ENCODE results near the gene FARSB.
"Not testable (repeated sequence)": the region's sequence is repeated elsewhere in the genome, so short reads cannot be mapped to it uniquely, and the experiment has no call there.

The FARSB gene

DNA sequence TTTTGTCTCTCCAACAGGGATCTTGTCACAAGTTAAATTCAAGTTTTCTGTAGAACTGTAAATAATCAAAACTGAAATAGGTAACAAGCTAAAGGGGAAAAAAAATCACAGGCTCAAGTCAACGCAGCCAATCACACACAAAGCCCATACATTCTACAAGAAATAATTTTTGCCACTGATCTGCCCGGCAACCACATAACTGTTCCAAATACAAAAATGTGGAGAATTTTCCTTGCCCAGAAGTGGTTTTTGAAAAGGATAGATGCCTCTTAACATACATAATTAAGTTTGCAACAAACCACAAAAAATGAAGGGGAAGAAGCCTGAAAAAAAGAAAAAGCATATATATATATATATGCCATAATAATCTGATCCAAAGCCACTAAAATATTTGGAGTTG, 60.3 kb downstream of the FARSB start:
- H3K4me3 ChIP-seq (replicated peaks in 1 of 2; ENCODE audit: low read depth in 2 of 2, low read length in 2 of 2) = no peak overlapping the region
- DNase-seq (ENCODE audit: low read depth in 2 of 2) = no peak
- TF ChIP-seq, protein P1, sequence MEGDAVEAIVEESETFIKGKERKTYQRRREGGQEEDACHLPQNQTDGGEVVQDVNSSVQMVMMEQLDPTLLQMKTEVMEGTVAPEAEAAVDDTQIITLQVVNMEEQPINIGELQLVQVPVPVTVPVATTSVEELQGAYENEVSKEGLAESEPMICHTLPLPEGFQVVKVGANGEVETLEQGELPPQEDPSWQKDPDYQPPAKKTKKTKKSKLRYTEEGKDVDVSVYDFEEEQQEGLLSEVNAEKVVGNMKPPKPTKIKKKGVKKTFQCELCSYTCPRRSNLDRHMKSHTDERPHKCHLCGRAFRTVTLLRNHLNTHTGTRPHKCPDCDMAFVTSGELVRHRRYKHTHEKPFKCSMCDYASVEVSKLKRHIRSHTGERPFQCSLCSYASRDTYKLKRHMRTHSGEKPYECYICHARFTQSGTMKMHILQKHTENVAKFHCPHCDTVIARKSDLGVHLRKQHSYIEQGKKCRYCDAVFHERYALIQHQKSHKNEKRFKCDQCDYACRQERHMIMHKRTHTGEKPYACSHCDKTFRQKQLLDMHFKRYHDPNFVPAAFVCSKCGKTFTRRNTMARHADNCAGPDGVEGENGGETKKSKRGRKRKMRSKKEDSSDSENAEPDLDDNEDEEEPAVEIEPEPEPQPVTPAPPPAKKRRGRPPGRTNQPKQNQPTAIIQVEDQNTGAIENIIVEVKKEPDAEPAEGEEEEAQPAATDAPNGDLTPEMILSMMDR (IDR thresholded peaks at IDR 0.05; ENCODE audit: low read depth, low read length) = no peak

DNA sequence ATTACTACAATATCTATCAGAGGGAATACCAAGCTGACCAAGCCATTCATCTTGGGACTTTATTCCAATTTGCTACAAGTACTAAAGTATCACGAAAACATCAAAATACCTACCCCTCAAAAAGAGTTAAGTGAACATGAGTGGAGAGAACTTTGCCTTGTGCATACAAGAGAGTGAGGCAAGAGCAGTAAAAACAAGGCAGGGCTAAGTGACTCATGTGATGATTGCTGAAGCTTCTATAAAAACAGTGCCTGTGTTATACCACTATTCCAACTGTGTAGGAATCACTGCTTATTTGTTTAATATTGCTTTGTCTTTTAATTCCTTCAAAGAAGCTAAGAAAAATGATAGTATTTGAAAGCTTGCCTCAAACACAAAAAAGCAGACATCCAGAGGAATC, 61.2 kb downstream of the FARSB start:
- TF ChIP-seq, protein P1 (IDR thresholded peaks at IDR 0.05; ENCODE audit: low read depth, low read length) = no peak
- no peak overlapping the region for H3K4me3 ChIP-seq (replicated peaks in 1 of 2; ENCODE audit: low read depth in 2 of 2, low read length in 2 of 2)
- DNase-seq (ENCODE audit: low read depth in 2 of 2) = peak; percentile 66 to 78

DNA sequence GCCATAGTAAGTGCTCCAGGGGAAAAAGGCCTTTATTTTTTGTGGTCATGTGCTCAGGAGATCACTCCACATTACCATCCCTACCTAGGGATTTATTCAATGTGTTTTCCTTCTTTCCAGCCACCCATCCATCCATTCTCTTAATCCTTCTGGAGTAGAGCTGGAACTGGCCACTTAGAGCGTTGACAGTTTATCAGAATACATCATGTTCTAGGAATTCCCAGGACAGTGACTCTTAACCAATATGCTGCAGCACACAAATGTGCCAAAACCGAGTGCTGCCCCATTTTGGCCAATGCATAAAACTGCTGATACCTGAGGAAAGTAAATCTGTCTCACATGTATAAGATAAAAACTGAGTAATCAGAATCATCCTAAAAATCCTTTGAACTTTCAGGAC, 63.7 kb downstream of the FARSB start:
- TF ChIP-seq, protein P1 (IDR thresholded peaks at IDR 0.05; ENCODE audit: low read depth, low read length) = no peak
- no peak overlapping the region for H3K4me3 ChIP-seq (replicated peaks in 1 of 2; ENCODE audit: low read depth in 2 of 2, low read length in 2 of 2)
- no peak for DNase-seq (ENCODE audit: low read depth in 2 of 2)

DNA sequence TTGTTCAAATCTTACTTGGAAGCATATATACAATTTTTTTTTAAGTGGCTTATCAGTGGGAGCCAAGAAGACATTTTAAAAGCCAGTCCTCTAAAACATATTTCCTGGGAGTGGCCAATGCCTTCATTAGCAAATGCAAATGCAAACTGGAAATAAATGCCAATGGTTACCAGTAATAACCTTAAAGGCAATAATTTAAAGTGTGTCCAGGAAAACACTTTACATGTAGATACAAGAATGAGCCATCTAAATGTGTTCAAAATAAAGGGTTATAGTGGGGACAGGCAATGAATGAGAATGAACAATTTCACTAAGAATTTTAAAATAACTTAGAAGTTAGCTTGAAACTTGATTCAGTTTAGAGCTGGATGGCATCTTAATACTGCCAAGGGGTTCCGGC, 64.2 kb downstream of the FARSB start:
- DNase-seq (ENCODE audit: low read depth in 2 of 2) = no peak
- no peak overlapping the region for H3K4me3 ChIP-seq (replicated peaks in 1 of 2; ENCODE audit: low read depth in 2 of 2, low read length in 2 of 2)
- TF ChIP-seq, protein P1 (IDR thresholded peaks at IDR 0.05; ENCODE audit: low read depth, low read length) = no peak

DNA sequence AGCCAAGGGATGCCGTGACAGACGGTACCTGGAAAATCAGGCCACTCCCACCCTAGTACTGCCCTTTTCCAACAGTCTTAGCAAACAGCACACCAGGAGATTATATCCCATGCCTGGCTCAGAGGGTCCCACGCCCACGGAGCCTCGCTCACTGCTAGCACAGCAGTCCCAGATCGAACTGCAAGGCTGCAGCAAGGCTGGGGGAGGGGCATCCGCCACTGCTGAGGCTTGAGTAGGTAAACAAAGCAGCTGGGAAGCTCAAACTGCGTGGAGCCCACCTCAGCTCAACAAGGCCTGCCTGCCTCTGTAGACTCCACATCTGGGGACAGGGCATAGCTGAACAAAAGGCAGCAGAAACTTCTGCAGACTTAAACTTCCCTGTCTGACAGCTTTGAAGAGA, 71.3 kb downstream of the FARSB start:
- not testable (repeated sequence) for H3K4me3 ChIP-seq (replicated peaks in 1 of 2; ENCODE audit: low read depth in 2 of 2, low read length in 2 of 2); DNase-seq (ENCODE audit: low read depth in 2 of 2)

DNA sequence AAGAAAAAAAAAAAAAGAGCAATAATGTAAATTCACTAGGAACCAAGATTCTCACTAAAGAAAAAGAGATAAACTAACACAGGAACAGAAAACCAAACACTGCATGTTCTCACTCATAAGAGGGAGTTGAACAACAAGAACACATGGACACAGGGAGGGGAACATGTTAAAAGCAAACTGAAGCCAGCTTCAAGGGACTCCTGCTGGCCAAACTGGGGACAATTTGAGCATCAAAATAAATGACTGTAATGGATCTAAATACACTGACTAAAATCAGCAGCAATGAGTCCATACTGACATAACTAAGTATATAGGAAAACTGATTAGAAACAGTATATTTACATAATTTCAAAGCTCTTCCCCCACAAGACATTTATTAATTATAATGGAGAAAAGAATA, 73.0 kb downstream of the FARSB start:
- TF ChIP-seq, protein P1 (IDR thresholded peaks at IDR 0.05; ENCODE audit: low read depth, low read length) = peak; percentile 28

DNA sequence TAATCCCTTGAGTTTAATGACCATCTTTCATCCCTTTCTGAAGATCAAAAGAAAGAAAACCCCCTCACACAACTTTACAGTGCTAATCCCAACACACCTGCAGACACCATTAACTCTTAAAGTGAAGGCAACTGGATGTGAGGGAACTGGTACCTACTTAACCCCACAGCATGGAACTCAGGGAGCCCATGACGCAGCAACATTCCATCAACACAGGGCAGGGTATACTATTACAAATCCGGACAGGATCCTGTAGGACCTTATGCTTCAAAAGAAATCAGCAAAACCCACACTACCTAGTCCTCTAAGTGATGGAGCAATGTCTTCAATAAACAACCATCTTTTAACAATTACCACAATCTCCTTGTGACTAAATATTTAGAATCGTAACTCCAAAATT, 78.6 kb downstream of the FARSB start:
- TF ChIP-seq, protein P1 (IDR thresholded peaks at IDR 0.05; ENCODE audit: low read depth, low read length) = no peak
- DNase-seq (ENCODE audit: low read depth in 2 of 2) = no peak
- H3K4me3 ChIP-seq (replicated peaks in 1 of 2; ENCODE audit: low read depth in 2 of 2, low read length in 2 of 2) = no peak overlapping the region

More for the DNA sequence above, 73.0 kb downstream of the FARSB start:
- H3K4me3 ChIP-seq (replicated peaks in 1 of 2; ENCODE audit: low read depth in 2 of 2, low read length in 2 of 2) = no peak overlapping the region
- DNase-seq (ENCODE audit: low read depth in 2 of 2) = peak in 1 of 2 donors; percentile 27
